Measurements from ENCODE around the gene CDX2.
A peak's percentile ranks its signal among the peaks of the same experiment; 100 is the strongest.

Gene CDX2

DNA sequence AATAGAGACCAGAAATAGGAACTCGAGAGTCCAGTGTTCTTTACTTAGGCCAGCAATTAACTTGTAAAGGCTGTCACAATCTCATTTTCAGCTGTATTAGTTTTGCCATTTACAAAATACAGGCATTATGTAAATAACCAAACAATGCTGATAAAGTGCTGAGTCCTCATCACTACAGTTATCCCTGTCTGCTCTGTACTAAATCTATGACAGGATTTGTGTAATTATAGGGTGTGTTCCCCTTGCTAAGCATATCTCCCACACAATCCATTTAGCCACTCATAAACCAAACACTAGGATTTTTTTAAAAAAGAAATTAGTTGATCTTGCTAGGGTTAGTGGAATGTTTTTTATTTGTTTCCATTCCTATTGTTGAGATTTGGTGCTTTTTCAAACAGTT, 26.1 kb downstream of the CDX2 start:
- Histone ChIP-seq H3K9me3 (ENCODE audit: control insufficient read depth in 1 of 2, low read length in 2 of 2) (peaks cover 0 to 6% of the 10 kb centered on the region in 2 donors), H3K27me3 (ENCODE audit: low read depth, low read length) (no peaks in the 10 kb centered on the region), H3K4me1 (ENCODE audit: control insufficient read depth in 1 of 2, insufficient read depth in 2 of 2, low read length in 2 of 2) (no peaks in the 10 kb centered on the region), H3K36me3 (ENCODE audit: control insufficient read depth in 1 of 2, insufficient read depth in 2 of 2, low read length in 2 of 2) (no peaks in the 10 kb centered on the region), H3K4me3 (ENCODE audit: low read depth in 1 of 2, low read length in 2 of 2) (no peak overlapping the region), H3K27ac (ENCODE audit: low read length) (no peak overlapping the region)

DNA sequence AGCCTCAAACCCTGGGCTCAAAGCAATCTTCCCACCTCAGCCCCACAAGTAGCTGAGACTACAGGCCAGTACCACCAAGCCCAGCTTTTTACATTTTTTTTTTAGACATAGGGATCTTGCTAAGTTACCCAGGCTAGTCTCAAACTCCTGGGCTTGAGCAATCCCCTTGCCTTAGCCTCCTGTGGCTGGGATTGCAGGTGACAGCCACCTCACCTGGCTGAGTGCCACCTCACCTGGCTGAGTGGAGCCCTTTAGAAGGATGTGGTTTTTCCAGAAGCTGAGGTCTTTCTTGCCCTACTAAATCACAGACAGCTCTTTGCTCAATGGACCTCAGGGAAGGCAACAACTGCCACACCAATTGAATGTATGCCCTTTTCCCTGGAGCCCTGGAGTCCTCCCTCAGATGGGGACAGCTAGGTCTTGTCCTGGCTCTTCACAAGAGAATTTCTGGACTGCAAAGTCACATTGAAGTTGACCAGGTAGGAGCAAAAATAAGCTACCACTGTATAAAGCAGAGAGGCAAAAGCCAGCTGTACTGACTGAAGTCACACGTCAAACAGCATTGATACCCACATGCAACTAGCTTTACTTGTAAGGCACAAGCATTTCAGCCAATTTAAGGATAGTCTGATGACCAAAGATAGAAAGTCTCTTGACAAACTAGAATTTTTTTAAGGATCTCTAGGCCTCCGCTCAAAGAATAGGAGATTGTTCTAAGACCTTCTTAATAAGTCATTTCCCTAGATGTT, 35.4 kb downstream of the CDX2 start:
- Histone ChIP-seq H3K4me1 (ENCODE audit: control insufficient read depth in 1 of 2, insufficient read depth in 2 of 2, low read length in 2 of 2) (peaks cover 0 to under 1% of the 10 kb centered on the region in 2 donors), H3K27ac (ENCODE audit: low read length) (no peak overlapping the region), H3K4me3 (ENCODE audit: low read depth in 1 of 2, low read length in 2 of 2) (no peak overlapping the region), H3K9me3 (ENCODE audit: control insufficient read depth in 1 of 2, low read length in 2 of 2) (no peaks in the 10 kb centered on the region), H3K27me3 (ENCODE audit: low read depth, low read length) (peaks cover 9% of the 10 kb centered on the region), H3K36me3 (ENCODE audit: control insufficient read depth in 1 of 2, insufficient read depth in 2 of 2, low read length in 2 of 2) (no peaks in the 10 kb centered on the region)

- Histone ChIP-seq H3K27me3 (ENCODE audit: low read depth, low read length) (peaks cover 15% of the 10 kb centered on the region), H3K27ac (ENCODE audit: low read length) (no peak overlapping the region), H3K4me3 (ENCODE audit: low read depth in 1 of 2, low read length in 2 of 2) (no peak overlapping the region), H3K36me3 (ENCODE audit: control insufficient read depth in 1 of 2, insufficient read depth in 2 of 2, low read length in 2 of 2) (no peaks in the 10 kb centered on the region), H3K9me3 (ENCODE audit: control insufficient read depth in 1 of 2, low read length in 2 of 2) (no peaks in the 10 kb centered on the region), H3K4me1 (ENCODE audit: control insufficient read depth in 1 of 2, insufficient read depth in 2 of 2, low read length in 2 of 2) (peaks cover 0 to 7% of the 10 kb centered on the region in 2 donors)
Observed at GRCh38 chr13:27933118-27933517, 36.0 kb downstream of the CDX2 start.

DNA sequence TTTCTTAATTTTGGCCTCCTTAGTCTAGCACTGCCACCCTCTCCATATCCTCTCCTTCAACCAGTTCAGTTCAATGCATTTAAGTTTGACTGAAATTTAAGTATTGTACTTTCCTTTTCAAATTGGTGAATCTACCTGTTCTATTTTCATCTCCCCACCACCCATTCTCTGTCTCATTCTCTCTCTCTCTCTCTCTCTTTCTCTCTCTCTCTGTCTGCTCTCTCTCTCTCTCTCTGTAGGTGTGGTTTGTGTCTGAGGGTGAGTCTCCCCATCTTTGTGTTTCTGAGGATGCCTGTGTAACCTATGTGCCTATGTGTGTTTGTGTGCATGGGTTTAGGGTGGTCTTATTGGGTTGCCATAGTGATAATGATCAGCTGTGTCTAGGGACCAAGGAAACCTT, 39.2 kb downstream of the CDX2 start:
- H3K9me3 ChIP-seq (ENCODE audit: control insufficient read depth in 1 of 2, low read length in 2 of 2), result no peaks in the 10 kb centered on the region
- no peak overlapping the region for H3K4me3 ChIP-seq (ENCODE audit: low read depth in 1 of 2, low read length in 2 of 2)
- H3K4me1 ChIP-seq (ENCODE audit: control insufficient read depth in 1 of 2, insufficient read depth in 2 of 2, low read length in 2 of 2), result peaks cover 0 to 13% of the 10 kb centered on the region in 2 donors
- no peaks in the 10 kb centered on the region for H3K36me3 ChIP-seq (ENCODE audit: control insufficient read depth in 1 of 2, insufficient read depth in 2 of 2, low read length in 2 of 2)
- no peak overlapping the region for H3K27ac ChIP-seq (ENCODE audit: low read length)
- H3K27me3 ChIP-seq (ENCODE audit: low read depth, low read length), result peaks cover 39% of the 10 kb centered on the region

DNA sequence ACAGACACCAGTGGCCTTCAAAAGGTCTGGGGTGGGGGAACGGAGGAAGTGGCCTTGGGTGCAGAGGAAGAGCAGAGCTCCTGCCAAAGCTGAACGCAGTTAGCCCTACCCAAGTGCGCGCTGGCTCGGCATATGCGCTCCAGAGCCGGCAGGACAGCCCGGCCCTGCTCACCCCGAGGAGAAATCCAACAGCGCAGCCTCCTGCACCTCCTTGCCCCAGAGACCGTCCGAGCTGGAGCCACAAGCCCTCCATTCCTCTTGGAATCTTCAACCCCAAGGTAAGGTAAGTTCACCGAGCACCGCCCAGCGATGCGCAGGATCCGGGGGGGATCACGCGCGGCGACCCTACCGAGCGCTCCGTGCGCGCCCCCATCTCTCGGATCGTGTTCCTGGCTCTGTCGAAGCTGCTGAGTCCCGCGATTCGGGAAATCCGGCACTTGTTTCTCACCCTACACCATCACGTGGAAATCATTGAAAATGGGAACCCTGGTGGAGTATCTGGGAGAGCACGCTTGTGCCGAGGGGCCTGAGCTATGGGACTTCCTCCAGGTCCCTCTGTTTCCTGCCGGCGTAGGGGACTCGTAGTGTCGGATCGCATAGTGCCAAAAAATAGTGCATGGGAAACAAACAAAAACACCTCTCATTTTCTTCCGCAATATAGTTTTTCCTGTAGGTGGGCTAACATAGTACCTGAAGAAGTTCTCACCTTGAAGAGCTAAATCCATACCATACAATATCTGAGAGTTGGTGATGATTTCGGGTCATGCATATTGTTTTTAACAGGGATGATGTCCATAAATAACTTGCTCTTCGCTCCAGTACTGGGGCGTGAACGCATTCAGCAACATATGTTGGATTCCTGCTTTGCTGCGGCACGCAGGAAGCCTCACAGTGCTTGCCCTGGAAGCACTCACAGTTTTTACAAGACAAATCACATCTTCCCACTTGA, 40.0 kb downstream of the CDX2 start:
- Histone ChIP-seq H3K27ac (ENCODE audit: low read length) (peak overlapping the region; percentile 47), H3K36me3 (ENCODE audit: control insufficient read depth in 1 of 2, insufficient read depth in 2 of 2, low read length in 2 of 2) (no peaks in the 10 kb centered on the region), H3K9me3 (ENCODE audit: control insufficient read depth in 1 of 2, low read length in 2 of 2) (no peaks in the 10 kb centered on the region), H3K4me1 (ENCODE audit: control insufficient read depth in 1 of 2, insufficient read depth in 2 of 2, low read length in 2 of 2) (peaks cover 0 to 19% of the 10 kb centered on the region in 2 donors), H3K4me3 (ENCODE audit: low read depth in 1 of 2, low read length in 2 of 2) (no peak overlapping the region), H3K27me3 (ENCODE audit: low read depth, low read length) (peaks cover 39% of the 10 kb centered on the region)

GRCh38 chr13:27928353-27928804, 40.7 kb downstream of the CDX2 start:
- H3K27me3 ChIP-seq (ENCODE audit: low read depth, low read length), result peaks cover 46% of the 10 kb centered on the region
- peak overlapping the region; percentile 47 for H3K27ac ChIP-seq (ENCODE audit: low read length)
- no peak overlapping the region for H3K4me3 ChIP-seq (ENCODE audit: low read depth in 1 of 2, low read length in 2 of 2)
- H3K4me1 ChIP-seq (ENCODE audit: control insufficient read depth in 1 of 2, insufficient read depth in 2 of 2, low read length in 2 of 2), result peaks cover 0 to 24% of the 10 kb centered on the region in 2 donors
- H3K9me3 ChIP-seq (ENCODE audit: control insufficient read depth in 1 of 2, low read length in 2 of 2), result no peaks in the 10 kb centered on the region
- no peaks in the 10 kb centered on the region for H3K36me3 ChIP-seq (ENCODE audit: control insufficient read depth in 1 of 2, insufficient read depth in 2 of 2, low read length in 2 of 2)

DNA sequence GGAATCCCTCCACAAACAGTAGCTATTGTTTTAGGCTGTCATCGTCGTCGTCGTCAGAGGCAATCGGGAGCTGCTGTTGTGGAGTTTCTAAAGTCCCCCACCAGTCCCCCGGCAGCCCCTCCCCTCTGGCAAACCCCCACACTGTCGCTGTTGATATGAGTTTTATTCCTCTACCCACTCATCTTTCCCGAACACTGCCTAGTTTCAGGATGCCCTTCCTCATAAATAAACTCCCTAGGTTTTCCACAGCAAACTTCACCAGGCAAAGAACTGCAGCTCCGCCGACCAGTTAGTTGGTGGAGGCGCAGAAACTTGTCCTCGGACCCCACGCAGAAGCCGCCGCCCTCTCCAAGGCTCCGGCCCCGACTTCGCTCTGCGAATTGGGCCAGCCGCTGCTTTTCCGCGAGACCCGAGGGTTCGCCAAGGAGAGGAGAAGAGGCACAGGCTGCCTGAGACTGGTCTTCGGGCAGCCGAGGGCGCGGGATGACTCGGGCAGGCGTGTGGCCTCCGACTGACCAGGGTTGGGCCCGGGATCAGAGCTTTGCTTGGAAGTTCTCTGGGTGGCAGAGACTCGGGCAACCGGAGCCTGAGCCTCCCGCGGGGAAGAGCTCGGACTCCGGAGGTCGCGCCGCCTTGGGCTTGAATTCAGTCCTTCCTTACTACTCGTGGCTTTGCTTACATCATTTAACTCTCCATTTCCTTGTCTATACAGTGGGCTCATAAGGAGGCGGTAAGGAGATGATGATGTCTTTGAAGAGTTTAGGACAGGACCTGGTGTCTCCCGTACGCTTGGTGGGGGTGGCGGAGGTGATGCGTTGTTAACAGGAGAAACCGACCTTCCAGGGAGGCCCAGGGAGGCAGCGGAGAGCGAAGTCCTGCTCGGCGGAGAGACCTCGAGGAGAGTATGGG, 41.4 kb downstream of the CDX2 start:
- H3K36me3 ChIP-seq (ENCODE audit: control insufficient read depth in 1 of 2, insufficient read depth in 2 of 2, low read length in 2 of 2), result no peaks in the 10 kb centered on the region
- no peaks in the 10 kb centered on the region for H3K9me3 ChIP-seq (ENCODE audit: control insufficient read depth in 1 of 2, low read length in 2 of 2)
- H3K4me1 ChIP-seq (ENCODE audit: control insufficient read depth in 1 of 2, insufficient read depth in 2 of 2, low read length in 2 of 2), result peaks cover 0 to 24% of the 10 kb centered on the region in 2 donors
- H3K4me3 ChIP-seq (ENCODE audit: low read depth in 1 of 2, low read length in 2 of 2), result no peak overlapping the region
- peak overlapping the region; percentile 58 for H3K27ac ChIP-seq (ENCODE audit: low read length)
- peaks cover 52% of the 10 kb centered on the region for H3K27me3 ChIP-seq (ENCODE audit: low read depth, low read length)

- peak overlapping the region; percentile 58 for H3K27ac ChIP-seq (ENCODE audit: low read length)
- no peaks in the 10 kb centered on the region for H3K9me3 ChIP-seq (ENCODE audit: control insufficient read depth in 1 of 2, low read length in 2 of 2)
- no peaks in the 10 kb centered on the region for H3K36me3 ChIP-seq (ENCODE audit: control insufficient read depth in 1 of 2, insufficient read depth in 2 of 2, low read length in 2 of 2)
- H3K4me1 ChIP-seq (ENCODE audit: control insufficient read depth in 1 of 2, insufficient read depth in 2 of 2, low read length in 2 of 2), result peaks cover 0 to 28% of the 10 kb centered on the region in 2 donors
- peaks cover 60% of the 10 kb centered on the region for H3K27me3 ChIP-seq (ENCODE audit: low read depth, low read length)
- H3K4me3 ChIP-seq (ENCODE audit: low read depth in 1 of 2, low read length in 2 of 2), result peak overlapping the region in 1 of 2 donors; percentile 11
Observed at GRCh38 chr13:27926644-27927434, 42.3 kb downstream of the CDX2 start.

DNA sequence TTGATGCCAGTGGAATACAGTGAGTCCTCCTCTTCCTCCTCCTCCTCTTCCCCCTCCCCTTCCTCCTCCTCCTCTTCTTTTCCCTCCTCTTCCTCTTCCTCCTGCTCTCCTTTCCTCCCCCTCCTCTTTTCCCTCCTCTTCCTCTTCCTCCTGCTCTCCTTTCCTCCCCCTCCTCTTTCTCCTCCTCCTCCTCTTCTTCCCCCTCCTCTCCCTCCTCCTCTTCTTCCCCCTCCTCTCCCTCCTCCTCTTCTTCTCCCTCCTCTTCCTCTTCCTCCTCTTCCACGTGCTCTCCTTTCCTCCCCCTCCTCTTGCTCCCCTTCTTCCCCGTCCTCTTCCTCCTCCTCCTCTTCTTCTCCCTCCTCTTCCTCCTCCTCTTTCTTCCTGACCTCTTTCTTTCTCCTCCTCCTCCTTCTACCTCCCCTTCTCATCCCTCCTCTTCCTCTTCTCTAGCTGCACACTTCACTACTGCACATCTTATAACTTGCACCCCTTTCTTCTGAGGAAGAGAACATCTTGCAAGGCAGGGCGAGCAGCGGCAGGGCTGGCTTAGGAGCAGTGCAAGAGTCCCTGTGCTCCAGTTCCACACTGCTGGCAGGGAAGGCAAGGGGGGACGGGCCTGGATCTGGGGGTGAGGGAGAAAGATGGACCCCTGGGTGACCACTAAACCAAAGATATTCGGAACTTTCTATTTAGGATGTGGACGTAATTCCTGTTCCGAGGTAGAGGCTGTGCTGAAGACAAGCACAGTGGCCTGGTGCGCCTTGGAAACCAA, 43.7 kb downstream of the CDX2 start:
- Histone ChIP-seq H3K4me3 (ENCODE audit: low read depth in 1 of 2, low read length in 2 of 2) (peak overlapping the region in 1 of 2 donors; percentile 42), H3K27me3 (ENCODE audit: low read depth, low read length) (peaks cover 71% of the 10 kb centered on the region), H3K36me3 (ENCODE audit: control insufficient read depth in 1 of 2, insufficient read depth in 2 of 2, low read length in 2 of 2) (no peaks in the 10 kb centered on the region), H3K9me3 (ENCODE audit: control insufficient read depth in 1 of 2, low read length in 2 of 2) (no peaks in the 10 kb centered on the region), H3K4me1 (ENCODE audit: control insufficient read depth in 1 of 2, insufficient read depth in 2 of 2, low read length in 2 of 2) (peaks cover 0 to 42% of the 10 kb centered on the region in 2 donors), H3K27ac (ENCODE audit: low read length) (peak overlapping the region; percentile 39)

Measured in muscle layer of duodenum (tissue), 2 donors.